Caco-2 (cell line): ENCODE data around the gene ZMYM4. TPM values are rescaled to one million over a fixed set of nuclear protein-coding genes. Genes with fewer than 3 reads are reported as not detected.

Experiments
- BruUV-seq: library from RNA; stranded (reverse); fragments of 400-500 nt; replicated peaks from 2 replicates; lab custom pipeline; 2021; lab: Mats Ljungman, UMichigan
- CTCF ChIA-PET: fragments of 300-600 bp; sonication (Branson Sonifier 250); formaldehyde crosslinking; loops from one replicate; lab custom pipeline; 2022; ENCODE audit warnings: antibody characterized with exemption; lab: Charles Lee
- POLR2A ChIA-PET: fragments of 300-600 bp; sonication (Branson Sonifier 250); formaldehyde crosslinking; loops from one replicate; lab custom pipeline; 2022; ENCODE audit warnings: antibody characterized with exemption; lab: Charles Lee
- DNase-seq, 2 experiments: peaks; one replicate each; pipeline versions ENCODE4 v3.0.0 to v3.0.0-alpha.2; 2020 to 2022
- H3K27me3 ChIP-seq: replicated peaks from 2 replicates; pipeline ENCODE4 v1.6.0; 2011; ENCODE audit warnings: low read length; ENCODE audit not compliant: control insufficient read depth, insufficient read depth
- H3K36me3 ChIP-seq: 2 replicates; pipeline ENCODE4 v1.5.1; 2011; ENCODE audit warnings: low read length; ENCODE audit not compliant: control insufficient read depth, insufficient read depth
- H3K4me1 ChIP-seq: fragments of 250-450 bp; sonication (Bioruptor Pico); 2 replicates; pipeline ENCODE4 v1.5.1; 2020; ENCODE audit warnings: mild to moderate bottlenecking
- H3K4me3 ChIP-seq: 2 replicates; pipeline ENCODE4 v1.5.1; 2011; ENCODE audit warnings: low read depth, mild to moderate bottlenecking, control low read depth, low read length
- H3K9me3 ChIP-seq: fragments of 250-450 bp; sonication (Bioruptor Pico); 2 replicates; pipeline ENCODE4 v1.5.1; 2020; ENCODE audit warnings: mild to moderate bottlenecking, moderate library complexity
- H3K27ac Mint-ChIP-seq: one replicate; pipeline ENCODE4 v1.8.0; 2022; ENCODE audit warnings: mixed read lengths; ENCODE audit not compliant: unreplicated experiment
- H3K27me3 Mint-ChIP-seq: one replicate; pipeline ENCODE4 v1.8.0; 2022; ENCODE audit warnings: mixed read lengths; ENCODE audit not compliant: insufficient read depth, unreplicated experiment
- H3K36me3 Mint-ChIP-seq: one replicate; pipeline ENCODE4 v1.8.0; 2022; ENCODE audit warnings: mild to moderate bottlenecking, mixed read lengths; ENCODE audit not compliant: insufficient read depth, unreplicated experiment
- H3K4me1 Mint-ChIP-seq: one replicate; pipeline ENCODE4 v1.8.0; 2022; ENCODE audit warnings: low read depth, mixed read lengths; ENCODE audit not compliant: unreplicated experiment
- H3K4me3 Mint-ChIP-seq: one replicate; pipeline ENCODE4 v1.8.0; 2022; ENCODE audit warnings: mild to moderate bottlenecking, moderate library complexity, mixed read lengths; ENCODE audit not compliant: unreplicated experiment
- H3K9me3 Mint-ChIP-seq: one replicate; pipeline ENCODE4 v1.8.0; 2022; ENCODE audit warnings: mixed read lengths; ENCODE audit not compliant: unreplicated experiment
- CTCF ChIP-seq, 2 experiments: fragments of 200-600 bp in 1 of 2; IDR thresholded peaks; 1 replicate in 1 of 2; 2 replicates in 1 of 2; pipeline versions ENCODE4 v1.5.1 to v1.8.0; 2011 to 2022; ENCODE audit warnings: antibody characterized with exemption in 1 of 2, control low read depth in 1 of 2, inconsistent platforms in 1 of 2, low read depth in 1 of 2, low read length in 1 of 2, mild to moderate bottlenecking in 1 of 2, moderate library complexity in 1 of 2; ENCODE audit not compliant: insufficient read depth in 1 of 2, severe bottlenecking in 1 of 2, unreplicated experiment in 1 of 2
- intact Hi-C: fragments of 100-400 bp; cut with micrococcal nuclease; formaldehyde crosslinking; loops from one replicate; pipeline ENCODE4 v1.10.0; 2022; ENCODE audit not compliant: unreplicated experiment
- total RNA-seq: library from RNA; stranded (reverse); gene quantifications from 2 replicates; pipeline ENCODE4 v1.2.3, GENCODE V29; 2022

ZMYM4 gene
- total RNA-seq, 1 experiment from 2014 or later = 26.5 TPM

GRCh38 chr1:35401049-35401448 lies 132.5 kb downstream of the ZMYM4 start:
- ChIA-PET POLR2A (no interaction called here), CTCF (no interaction called here)
- no peaks in the 10 kb centered on the region for H3K27me3 Mint-ChIP-seq
- no peaks in the 10 kb centered on the region for H3K9me3 Mint-ChIP-seq
- Histone ChIP-seq H3K36me3 (no peaks in the 10 kb centered on the region), H3K4me1 (no peaks in the 10 kb centered on the region), H3K27me3 (no peaks in the 10 kb centered on the region), H3K9me3 (no peaks in the 10 kb centered on the region), H3K4me3 (no peak overlapping the region)
- peaks cover 33% of the 10 kb centered on the region for H3K36me3 Mint-ChIP-seq
- no peak for TF ChIP-seq CTCF (IDR thresholded peaks at IDR 0.05; ENCODE audit: insufficient read depth in 1 of 2, low read depth in 1 of 2, low read length in 1 of 2, severe bottlenecking in 1 of 2, unreplicated experiment in 1 of 2)
- no TSS peak for BruUV-seq
- DNase-seq = no peak
- intact Hi-C loops = no loop called here
- H3K27ac Mint-ChIP-seq = no peak overlapping the region
- no peaks in the 10 kb centered on the region for H3K4me1 Mint-ChIP-seq
- H3K4me3 Mint-ChIP-seq = no peak overlapping the region

DNA sequence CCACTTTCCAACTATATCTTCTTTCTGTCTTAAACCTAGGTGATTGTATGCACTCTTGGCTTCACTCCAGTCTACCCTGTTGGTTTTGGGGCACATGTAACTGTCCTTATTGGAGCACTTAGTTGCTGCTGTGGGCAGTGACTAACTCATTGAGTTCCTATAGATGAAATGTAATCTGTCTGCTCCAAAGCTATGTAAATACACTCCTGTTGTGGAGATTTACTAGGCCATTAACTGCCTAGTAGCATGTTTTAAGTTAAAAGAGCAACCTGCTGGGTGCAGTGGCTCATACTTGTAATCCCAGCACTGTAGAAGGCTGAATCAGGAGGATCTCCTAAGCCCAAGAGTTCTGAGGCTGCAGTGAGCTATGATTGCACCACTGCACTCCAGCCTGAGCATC lies 137.6 kb downstream of the ZMYM4 start:
- ChIA-PET POLR2A (no interaction called here), CTCF (no interaction called here)
- Histone ChIP-seq H3K4me1 (no peaks in the 10 kb centered on the region), H3K4me3 (no peak overlapping the region), H3K27me3 (no peaks in the 10 kb centered on the region), H3K9me3 (no peaks in the 10 kb centered on the region), H3K36me3 (no peaks in the 10 kb centered on the region)
- H3K27me3 Mint-ChIP-seq = no peaks in the 10 kb centered on the region
- H3K4me3 Mint-ChIP-seq = no peak overlapping the region
- H3K9me3 Mint-ChIP-seq = no peaks in the 10 kb centered on the region
- DNase-seq = no peak
- no peaks in the 10 kb centered on the region for H3K4me1 Mint-ChIP-seq
- no TSS peak for BruUV-seq
- no peak overlapping the region for H3K27ac Mint-ChIP-seq
- H3K36me3 Mint-ChIP-seq = peaks cover 52% of the 10 kb centered on the region
- TF ChIP-seq CTCF (IDR thresholded peaks at IDR 0.05; ENCODE audit: insufficient read depth in 1 of 2, low read depth in 1 of 2, low read length in 1 of 2, severe bottlenecking in 1 of 2, unreplicated experiment in 1 of 2) = no peak
- intact Hi-C loops = no loop called here

DNA sequence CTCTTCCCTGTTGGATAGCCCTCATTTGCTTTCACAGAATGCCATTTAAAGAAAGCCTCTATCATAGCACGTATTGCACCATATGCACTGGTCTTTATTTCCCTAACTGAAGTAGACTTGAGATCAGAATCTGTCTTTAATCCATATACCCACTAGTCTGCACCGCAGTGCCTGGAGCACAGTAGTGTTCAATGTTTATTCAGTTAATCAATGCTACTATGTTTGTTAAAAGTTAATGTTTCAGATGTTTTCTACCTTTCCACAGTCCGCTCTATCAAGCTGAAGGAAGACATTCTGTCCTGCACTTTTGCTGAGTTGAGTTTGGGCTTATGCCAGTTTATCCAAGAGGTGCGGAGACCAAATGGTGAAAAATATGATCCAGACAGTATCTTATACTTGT lies 139.2 kb downstream of the ZMYM4 start:
- ChIA-PET POLR2A (no interaction called here), CTCF (no interaction called here)
- H3K9me3 ChIP-seq = no peaks in the 10 kb centered on the region
- no peaks in the 10 kb centered on the region for H3K27me3 ChIP-seq
- Mint-ChIP-seq H3K27me3 (no peaks in the 10 kb centered on the region), H3K36me3 (peaks cover 50% of the 10 kb centered on the region), H3K4me3 (no peak overlapping the region), H3K9me3 (no peaks in the 10 kb centered on the region), H3K4me1 (no peaks in the 10 kb centered on the region), H3K27ac (no peak overlapping the region)
- H3K36me3 ChIP-seq = no peaks in the 10 kb centered on the region
- no peak overlapping the region for H3K4me3 ChIP-seq
- TF ChIP-seq CTCF (IDR thresholded peaks at IDR 0.05; ENCODE audit: insufficient read depth in 1 of 2, low read depth in 1 of 2, low read length in 1 of 2, severe bottlenecking in 1 of 2, unreplicated experiment in 1 of 2) = no peak
- intact Hi-C loops = no loop called here
- H3K4me1 ChIP-seq = no peaks in the 10 kb centered on the region
- DNase-seq = no peak
- no TSS peak for BruUV-seq
